ENCODE results near the gene ITIH3.

ITIH3 gene

DNA sequence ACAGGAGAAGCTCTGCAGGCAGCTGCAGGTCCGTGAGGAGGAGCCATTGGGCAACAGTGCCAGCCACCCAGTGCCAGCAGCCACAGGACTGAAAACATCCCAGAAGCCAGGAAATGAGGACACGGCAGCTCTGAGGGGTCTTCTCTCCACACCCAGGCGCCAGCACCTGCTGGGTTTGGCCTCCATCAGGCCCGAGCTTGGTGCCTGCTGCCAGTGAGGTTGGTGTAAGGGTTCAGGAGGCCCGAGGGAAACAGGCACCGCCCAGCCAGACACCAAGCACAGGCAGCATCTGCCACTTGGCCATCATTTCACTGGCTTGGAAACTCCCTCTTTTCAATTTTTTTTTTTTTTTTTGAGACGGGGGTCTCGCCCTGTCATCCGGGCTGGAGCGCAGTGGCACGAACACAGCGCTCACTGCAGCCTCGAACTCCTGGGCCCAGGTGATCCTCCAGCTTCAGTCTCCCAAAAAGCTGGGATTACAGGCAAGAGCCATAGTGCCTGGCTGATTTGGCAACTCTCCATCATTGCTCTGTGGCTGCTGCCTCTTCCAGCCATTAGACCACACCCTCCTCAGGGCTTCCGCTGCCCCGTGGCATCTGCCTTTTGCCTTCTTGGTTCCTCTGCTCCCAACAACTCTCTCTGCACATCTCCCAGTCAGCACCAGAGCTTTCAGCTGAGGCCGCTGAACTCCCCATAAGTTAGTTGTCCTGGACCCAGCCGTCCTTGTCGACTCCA, 1.5 kb upstream of the ITIH3 start:
- DNase-seq (ENCODE audit: extremely low spot score, insufficient read length, low read depth) (no peak), FAIRE-seq (no peak)

DNA sequence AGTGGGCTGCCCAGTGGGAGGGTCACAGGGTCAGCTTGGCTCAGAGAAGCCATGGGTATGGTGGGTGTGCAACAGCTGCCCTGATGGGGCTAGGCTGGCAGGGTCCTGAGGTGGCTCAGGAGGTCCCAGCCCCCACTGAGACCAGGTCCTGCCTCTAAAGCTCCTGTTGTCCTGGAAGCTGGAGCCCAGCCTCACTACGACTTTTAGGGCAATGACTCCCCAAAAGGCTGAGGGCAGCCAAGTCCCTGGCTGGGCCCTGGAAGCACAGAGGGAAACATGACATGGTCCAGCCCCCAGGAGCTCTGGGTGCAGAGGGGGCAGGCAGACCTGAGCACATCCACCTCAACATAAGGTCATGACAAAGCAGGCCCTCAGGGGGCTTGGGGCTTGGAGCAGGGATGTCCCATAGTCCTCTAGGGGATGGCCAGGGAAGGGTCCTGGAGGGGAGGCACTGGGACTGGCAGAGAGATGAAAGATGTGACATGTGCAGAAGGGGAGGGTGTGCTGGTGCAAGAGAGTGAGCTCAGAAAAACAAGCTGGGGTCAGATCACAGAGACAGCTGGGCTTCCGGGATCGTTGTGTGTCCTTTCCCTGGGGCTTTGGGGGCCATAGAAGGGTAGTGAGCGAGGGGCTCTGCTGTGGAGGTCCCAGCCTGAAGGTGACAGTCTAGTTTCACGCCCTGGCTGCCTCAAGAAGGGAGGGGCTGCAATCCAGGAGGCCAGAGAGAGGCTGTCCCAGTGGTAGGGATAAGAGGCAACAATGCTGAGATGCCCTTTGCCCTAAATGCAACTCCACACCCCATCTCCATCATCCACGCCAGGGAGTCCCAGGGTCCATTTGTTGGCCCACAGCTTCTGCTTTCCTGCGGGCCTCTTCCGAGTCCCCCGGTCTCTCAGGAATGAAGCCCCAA, 639 bp upstream of the ITIH3 start:
- no peak for FAIRE-seq

DNA sequence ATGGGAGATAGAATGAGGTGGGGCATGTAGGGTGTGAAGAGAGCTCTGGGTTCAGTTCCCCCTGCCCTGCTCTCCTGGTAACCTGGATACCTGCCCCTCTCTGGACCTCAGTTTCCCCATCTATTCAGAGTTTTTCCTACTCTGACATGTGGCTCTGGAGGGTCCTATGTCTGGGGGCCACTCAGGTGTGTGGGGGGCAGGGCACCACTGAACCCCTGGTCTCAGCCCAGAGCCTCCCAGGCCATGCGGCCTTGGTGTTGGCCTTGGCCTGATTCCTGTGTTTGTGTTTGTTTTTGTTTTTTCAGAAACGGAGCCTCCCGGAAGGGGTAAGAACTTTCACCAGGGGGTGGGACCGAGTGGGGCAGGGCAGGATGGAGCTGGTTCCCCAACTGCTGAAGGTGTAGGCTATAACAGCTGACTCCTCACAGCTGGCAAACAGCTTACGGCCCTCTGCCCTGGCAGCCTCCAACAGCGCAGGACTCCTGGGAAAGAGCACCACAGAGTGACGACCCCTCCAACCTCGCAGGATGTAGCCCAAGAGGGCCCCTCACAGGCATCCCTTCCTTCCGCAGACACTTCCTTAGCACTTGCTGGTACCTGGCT, 803 bp downstream of the ITIH3 start:
- no peak for FAIRE-seq

More for the DNA sequence above, 639 bp upstream of the ITIH3 start:
- no peak for DNase-seq (ENCODE audit: extremely low spot score, insufficient read length, low read depth)

DNA sequence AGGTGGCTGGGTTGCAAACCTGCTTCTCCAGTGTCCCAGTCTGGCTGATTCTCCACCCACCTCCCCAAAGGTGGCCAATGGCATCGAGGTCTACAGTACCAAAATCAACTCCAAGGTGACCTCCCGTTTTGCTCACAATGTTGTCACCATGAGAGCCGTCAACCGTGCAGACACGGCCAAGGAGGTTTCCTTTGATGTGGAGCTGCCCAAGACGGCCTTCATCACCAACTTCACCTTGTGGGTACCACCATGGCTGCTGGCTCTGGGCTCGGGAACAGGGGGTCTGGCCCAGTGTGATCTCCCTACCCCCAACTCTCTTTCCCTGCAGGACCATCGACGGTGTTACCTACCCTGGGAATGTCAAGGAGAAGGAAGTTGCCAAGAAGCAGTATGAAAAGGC, 1.8 kb downstream of the ITIH3 start:
- DNase-seq (ENCODE audit: extremely low spot score, insufficient read length, low read depth): no peak
- no peak for FAIRE-seq

More for the DNA sequence above, 803 bp downstream of the ITIH3 start:
- no peak for DNase-seq (ENCODE audit: extremely low spot score, insufficient read length, low read depth)

DNA sequence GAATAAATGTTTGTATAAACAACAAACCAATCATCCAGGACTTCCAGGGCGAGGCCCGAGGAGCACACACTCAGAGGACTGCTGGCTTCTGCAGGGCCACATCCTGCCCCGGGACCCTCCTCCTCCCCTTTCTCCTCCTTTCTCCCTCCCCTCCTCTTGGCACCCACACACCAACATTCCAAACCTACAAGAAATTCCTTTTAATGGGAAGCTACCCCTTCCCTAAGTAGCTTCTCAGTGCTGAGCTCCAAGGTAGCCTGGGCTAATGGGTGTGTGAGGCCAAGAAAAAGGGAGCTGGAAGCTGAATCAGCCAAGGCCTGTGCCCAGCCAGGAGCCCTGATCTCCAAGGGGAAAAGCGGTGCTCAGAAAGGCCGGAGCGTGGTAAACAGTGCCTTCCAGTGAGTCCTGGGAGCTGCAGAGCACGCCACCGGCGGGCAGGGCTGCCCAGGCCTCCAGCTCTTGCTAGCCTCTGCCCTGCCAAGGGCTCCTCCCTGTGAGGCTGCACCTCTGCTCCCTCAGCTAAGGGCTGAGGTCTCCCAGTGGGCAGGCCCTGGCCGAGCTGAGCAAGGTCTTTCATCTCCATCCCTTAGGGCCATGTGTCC, 3.9 kb downstream of the ITIH3 start:
- DNase-seq (ENCODE audit: extremely low spot score, insufficient read length, low read depth) (no peak), FAIRE-seq (no peak)

DNA sequence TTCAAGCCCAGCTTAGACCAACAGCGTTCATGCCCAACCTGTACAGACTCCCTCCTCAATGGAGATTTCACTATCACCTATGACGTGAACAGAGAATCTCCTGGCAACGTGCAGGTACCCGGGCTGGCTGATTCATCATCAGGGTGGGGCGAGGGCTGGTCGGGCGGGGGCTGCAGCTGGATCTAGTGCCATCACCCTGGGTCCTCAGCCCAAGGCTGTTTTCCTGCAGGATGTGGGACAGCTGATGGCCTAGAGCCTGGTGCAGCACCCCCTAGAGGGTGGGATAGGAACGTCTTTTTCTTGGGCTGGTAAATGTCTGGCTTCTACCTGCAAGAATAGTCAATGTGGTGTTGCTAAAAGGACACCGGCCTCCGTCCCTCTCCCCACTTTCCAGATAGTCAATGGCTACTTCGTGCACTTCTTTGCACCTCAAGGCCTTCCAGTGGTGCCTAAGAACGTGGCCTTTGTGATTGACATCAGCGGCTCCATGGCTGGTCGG, 4.4 kb downstream of the ITIH3 start:
- DNase-seq (ENCODE audit: extremely low spot score, insufficient read length, low read depth) (peak; percentile 25), FAIRE-seq (peak; percentile 56)

DNA sequence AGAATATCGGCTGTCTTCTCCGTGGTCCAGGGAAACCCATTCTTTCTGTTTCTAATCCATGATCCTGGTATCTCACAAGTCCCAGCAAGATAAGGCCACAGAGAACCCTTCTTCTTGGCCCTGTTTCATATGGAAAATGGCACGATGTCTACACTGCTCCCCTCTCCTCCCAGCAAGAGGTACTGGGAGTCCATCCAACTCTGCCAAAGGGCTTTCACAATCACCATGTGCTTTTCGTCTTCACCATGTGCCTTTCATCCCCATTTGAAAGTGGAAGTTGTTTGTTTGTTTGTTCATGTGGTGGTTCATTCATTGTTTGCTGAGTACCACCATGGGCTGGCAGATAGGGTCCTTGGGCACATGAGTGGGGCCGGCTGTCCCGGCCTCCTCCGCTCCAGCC, 5.5 kb downstream of the ITIH3 start:
- FAIRE-seq (no peak), DNase-seq (ENCODE audit: extremely low spot score, insufficient read length, low read depth) (no peak)

DNA sequence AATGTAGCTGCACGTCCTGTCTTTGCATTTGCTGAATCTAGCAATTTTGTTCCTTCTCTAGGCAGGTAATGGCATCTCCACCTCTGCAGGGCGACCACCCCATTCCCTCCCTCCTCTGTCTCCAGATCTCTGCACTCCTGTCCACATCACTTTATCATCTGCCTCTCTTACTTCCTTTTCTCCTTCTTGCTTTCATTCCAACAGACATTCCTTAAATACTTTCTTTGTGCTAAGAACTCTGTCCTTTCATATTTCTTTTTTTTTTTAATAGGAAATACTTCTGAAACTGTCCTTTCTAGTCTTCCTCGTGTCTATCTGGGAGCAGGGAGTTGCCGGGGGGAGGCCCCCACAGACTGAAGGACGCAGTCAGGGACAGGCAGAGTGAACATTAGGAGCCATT, 7.2 kb downstream of the ITIH3 start:
- FAIRE-seq: no peak
- no peak for DNase-seq (ENCODE audit: extremely low spot score, insufficient read length, low read depth)

DNA sequence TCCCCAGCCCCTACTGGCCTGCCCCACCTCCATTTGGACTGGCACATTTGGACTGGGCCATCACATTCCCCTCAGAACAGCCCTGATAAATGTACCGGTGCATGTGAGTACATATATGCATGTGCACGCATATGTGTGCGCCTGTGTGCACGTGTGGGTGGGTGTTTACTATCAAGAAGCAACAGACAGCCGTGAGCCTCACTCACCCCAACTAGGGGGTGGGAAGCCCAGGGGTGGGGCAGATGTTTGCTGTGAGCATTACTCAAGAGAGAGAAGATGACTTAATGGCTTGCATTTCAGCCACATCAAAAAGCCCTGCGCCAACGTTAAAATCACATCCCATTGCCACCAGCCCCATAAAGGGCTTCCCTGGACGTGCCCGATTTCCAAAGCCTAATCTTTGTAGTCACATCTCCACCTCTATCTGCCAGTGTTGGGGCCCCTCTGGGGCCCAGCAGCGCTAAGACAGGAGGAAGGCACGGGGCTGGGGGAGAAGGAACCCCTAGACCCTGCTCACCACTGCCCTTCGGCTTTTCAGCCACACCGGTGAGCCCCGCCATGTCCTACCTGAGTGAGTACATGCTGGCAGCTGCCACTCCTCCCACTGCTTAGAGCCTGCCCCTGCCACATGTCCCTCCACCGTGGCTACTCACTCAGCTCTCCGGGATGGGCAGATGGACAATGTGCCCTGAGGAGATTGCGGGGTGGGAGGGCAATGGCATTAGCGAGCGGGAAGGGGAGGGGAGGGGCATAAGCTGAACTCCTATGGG, 10.9 kb downstream of the ITIH3 start:
- no peak for DNase-seq (ENCODE audit: extremely low spot score, insufficient read length, low read depth)
- no peak for FAIRE-seq

DNA sequence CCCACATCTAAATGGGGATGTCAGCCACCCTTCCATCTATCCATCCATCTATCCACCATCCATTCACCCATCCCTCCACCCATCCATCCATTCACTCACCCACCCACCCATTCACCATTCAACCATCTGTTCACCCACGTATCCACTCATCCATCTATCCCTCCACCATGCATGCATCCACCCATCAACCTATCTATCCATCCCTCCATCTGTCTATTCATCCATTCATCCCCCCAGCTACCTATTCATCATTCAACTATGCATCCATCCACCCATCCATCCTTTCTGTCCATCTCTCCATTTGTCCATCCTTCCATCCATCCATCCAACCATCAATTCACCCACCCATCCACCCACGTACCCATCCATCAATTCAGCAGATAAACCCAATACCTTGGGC, 14.6 kb downstream of the ITIH3 start:
- no peak for FAIRE-seq

DNA sequence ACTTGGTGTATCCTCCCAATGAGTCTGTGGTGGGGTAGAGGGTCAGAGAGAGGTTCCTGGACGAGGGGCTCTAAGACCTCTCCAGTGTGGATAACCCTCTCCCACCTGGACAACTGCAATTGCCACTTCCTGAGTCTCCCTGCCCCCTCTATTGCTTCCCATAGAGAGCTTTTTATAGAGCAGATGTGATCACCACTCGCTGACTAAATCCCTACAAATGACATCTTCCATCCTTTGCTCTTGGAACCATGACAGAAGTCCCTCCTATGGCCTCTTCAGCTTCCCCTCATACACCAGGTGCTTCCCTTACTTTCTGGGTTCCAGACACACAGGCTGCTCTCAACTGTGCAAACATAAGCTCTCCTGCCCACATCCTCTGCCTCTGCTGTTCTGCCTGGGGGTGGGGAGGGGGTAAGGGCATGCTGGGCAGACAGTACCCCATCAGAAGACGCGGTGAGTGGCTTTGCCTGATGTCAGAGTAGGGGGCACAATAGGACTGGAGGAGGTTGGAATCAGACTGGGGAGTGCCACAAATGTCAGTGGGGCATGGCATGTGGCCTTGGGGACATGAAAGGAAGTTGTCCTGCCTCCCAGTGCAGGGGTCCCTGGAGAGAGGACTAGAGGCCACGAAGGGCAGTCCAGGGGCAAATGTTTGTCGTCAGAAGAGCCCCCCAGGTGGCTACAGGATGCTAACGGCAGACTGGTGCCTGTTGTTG, 15.2 kb downstream of the ITIH3 start:
- FAIRE-seq: no peak
- DNase-seq (ENCODE audit: extremely low spot score, insufficient read length, low read depth): no peak

More for the DNA sequence above, 14.6 kb downstream of the ITIH3 start:
- DNase-seq (ENCODE audit: extremely low spot score, insufficient read length, low read depth): no peak

DNA sequence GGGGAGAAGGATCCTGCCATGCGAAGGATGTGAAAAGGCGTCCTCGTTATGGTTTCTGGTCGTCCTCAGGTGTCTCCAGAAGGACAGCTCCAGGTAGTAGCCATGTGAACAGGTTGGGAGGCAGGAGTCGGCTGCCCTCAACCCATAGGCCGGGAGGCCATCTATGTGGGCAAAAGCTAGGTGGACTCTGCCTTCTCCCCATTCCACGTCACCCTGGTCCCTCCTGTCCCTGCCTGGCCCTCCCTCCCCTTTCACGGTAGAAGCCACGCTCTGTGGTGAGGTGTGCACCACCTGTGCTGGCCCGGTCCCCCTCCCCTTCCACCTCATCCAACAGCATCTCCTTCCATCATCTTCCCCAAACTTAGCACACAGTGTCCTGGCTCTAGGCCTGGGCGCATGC, 16.3 kb downstream of the ITIH3 start:
- FAIRE-seq: no peak
- DNase-seq (ENCODE audit: extremely low spot score, insufficient read length, low read depth): no peak

DNA sequence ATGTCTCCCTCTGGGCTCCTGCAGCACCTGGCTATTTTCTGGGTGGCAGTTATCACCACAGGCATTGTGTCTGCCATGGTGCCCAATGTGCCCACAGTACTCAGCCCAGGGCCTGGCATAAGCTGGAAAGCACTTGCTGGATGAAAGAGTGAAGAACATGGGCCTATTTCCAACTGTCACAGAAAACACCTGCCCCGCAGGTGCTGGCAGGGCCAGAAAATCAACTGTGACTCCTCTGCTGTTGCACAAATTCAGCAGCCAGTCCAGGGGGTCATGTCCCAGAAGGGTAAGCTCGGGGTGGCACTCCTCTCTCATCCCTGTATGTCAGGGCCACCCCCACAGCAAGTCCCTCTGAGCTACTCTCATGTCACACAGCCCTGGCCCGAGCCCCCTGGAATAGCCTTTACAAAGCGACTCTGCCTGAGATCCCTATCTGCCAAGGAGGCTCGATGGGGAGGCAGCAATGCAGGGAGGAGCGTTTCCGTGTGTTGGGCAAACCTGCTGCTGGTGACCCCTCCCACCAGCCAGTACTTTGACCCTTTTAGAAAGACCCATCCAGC, 16.9 kb downstream of the ITIH3 start:
- DNase-seq (ENCODE audit: extremely low spot score, insufficient read length, low read depth): no peak
- FAIRE-seq: no peak

DNA sequence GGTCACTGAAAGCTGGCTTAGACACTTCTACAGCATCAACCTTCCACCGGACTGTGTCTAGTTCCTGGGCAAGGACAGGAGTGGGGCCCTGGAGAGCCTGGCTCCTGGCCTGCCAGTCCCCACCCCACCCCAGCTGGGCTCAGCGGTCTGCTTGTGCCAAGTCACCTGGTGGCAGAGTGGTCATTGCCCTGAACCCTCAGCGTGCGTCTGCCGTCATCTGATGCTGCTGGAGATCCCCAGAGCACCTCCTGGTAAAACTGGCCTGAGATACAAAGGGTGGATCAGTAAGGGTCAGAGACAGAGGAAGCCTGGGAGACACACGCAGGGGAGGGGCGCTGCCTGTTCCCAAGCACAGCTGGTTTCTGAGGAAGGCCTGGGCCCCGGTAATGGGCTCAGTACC, 19.2 kb downstream of the ITIH3 start:
- DNase-seq (ENCODE audit: extremely low spot score, insufficient read length, low read depth): no peak
- FAIRE-seq: no peak

DNA sequence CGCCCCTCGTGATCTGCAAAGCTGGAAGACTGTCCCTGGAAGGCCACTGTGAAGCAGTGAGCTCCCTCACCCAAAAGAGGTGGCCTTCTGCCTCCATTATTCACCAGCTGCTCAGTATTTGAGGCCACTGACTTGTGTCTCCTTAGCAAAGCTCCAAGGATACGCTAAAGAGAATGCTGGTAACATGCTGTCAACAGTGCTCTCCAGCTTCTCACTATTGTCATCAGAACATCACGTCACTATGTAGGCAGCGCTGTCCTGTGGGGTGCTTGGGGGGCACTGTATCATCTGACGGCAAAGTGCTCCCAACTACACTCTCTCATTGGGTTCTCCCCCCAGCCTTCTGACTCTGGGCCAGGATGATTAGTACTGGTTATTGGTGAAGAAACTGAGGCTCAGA, 21.6 kb downstream of the ITIH3 start:
- FAIRE-seq: no peak
- DNase-seq (ENCODE audit: extremely low spot score, insufficient read length, low read depth): no peak

DNA sequence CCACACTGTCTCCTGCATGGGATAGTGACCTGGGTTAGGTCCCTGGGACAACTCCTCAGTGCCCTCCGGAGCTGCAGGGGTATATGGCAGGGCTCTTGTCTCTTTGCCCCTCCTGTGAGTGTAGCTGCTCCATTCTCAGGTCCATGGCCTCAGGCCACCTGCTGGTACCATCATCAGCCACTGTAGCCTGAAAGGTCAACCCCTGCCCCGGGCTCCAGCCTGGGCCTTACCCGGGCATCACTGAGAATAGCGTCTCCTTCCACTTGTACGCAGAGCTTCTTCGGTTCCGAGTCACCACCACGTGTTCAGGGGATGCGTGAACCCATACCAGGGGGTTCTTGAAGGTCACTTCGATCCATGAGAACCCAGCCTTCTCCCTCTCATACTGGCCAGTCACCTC, 22.1 kb downstream of the ITIH3 start:
- FAIRE-seq (no peak), DNase-seq (ENCODE audit: extremely low spot score, insufficient read length, low read depth) (no peak)

DNA sequence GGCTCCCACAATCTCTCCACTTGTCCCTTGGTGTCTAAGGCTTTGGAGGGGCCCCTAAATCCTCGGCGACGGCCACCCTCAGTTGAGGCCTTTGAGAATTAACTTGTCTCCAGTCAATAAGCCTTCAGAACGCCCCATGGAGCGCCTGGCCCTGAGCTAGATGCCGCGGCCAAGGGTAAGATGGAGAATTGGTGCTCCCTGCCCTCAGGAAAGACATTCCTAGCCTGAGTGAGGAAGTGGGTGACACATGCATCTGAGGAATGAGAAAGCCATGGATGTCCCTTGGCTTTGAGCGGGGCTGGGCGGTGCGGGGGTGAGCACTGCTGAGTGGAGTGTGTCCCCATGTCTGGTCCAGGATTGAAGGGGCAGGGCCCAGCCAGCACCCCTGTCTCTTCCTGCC, 22.6 kb downstream of the ITIH3 start:
- DNase-seq (ENCODE audit: extremely low spot score, insufficient read length, low read depth): no peak
- no peak for FAIRE-seq

DNA sequence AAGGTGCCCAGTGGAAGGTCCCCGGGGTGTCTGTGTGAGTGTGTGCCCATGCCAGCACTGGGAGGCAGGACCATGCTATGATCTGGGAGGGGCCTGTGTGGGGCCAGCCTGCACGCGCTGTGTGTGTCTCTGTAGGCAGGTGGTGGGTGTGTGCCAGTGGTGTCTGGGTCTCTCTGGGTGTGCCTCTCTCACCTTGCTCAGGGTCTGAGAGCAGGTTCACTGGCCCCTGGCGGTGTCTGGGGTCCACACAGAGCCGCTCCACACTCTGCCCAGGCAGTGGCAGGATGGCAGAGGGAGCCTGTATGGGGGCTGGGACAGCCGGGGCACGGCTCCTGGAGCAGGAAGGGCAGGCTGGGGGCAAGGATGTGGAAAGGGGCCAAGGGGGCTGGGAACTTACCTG, 23.3 kb downstream of the ITIH3 start:
- FAIRE-seq (no peak), DNase-seq (ENCODE audit: extremely low spot score, insufficient read length, low read depth) (no peak)

DNA sequence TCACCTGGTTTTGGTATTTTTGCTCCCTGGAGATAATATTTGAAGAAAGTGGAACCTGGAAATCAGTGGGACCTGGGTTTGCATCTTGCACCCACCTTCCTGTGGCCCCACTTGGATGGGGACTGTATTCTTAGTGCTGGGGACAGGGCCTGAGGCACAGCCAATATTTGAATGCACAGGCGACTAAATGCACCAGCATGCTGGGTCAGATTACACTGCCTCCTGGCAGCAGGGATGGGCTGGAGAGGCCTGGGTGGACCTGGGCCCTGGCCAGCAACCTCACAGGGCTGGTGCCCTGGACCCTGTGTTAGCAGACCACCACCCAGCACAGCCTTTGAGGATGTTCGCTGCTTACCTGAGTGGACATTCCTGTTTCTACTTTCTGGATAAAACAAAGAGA, 25.3 kb downstream of the ITIH3 start:
- DNase-seq (ENCODE audit: extremely low spot score, insufficient read length, low read depth): no peak
- FAIRE-seq: no peak

Data from GM18507 (cell line).